Measurements from ENCODE around the gene SRPX.

SRPX gene

GRCh38 chrX:38220415-38221390 lies at the start of gene SRPX:
Gene SRPX, minus strand, starts transcription at chrX:38220871. Its CDS starts 79 bp downstream, at chrX:38220792.
- CTCF ChIA-PET, result no interaction called here
- TF ChIP-seq L3MBTL2 (conservative IDR thresholded peaks at IDR 0.05), result peak; percentile 65
- no peak for TF ChIP-seq LEF1 (IDR thresholded peaks at IDR 0.05; ENCODE audit: borderline replicate concordance)
- DNase-seq (ENCODE audit: extremely low spot score), result peak; percentile 25
- POLR2A ChIA-PET, result no interaction called here

- ChIA-PET POLR2A (no interaction called here), CTCF (no interaction called here)
- no peak for TF ChIP-seq PKNOX1 (IDR thresholded peaks at IDR 0.05)
- no peak for TF ChIP-seq ZNF384 (IDR thresholded peaks at IDR 0.05)
- TF ChIP-seq CTBP1 (IDR thresholded peaks at IDR 0.05; ENCODE audit: borderline replicate concordance), result no peak
- no peak for TF ChIP-seq SP1 (IDR thresholded peaks at IDR 0.05)
- no peak for TF ChIP-seq LEF1 (IDR thresholded peaks at IDR 0.05; ENCODE audit: borderline replicate concordance)
- TF ChIP-seq TARDBP (IDR thresholded peaks at IDR 0.05), result no peak
- no peak for TF ChIP-seq FOXK2 (IDR thresholded peaks at IDR 0.05)
- no peak for TF ChIP-seq ARNT (IDR thresholded peaks at IDR 0.05)
- no peak for TF ChIP-seq BHLHE40 (IDR thresholded peaks at IDR 0.05; ENCODE audit: borderline replicate concordance)
- TF ChIP-seq SUZ12 (IDR thresholded peaks at IDR 0.05), result no peak
- no peak for TF ChIP-seq ELF4 (IDR thresholded peaks at IDR 0.05)
- no peak for TF ChIP-seq FOXM1 (IDR thresholded peaks at IDR 0.05; ENCODE audit: borderline replicate concordance)
- TF ChIP-seq FOXA1 (IDR thresholded peaks at IDR 0.05), result no peak
- no peak for TF ChIP-seq HDGF (IDR thresholded peaks at IDR 0.05; ENCODE audit: borderline replicate concordance)
- TF ChIP-seq NFRKB (IDR thresholded peaks at IDR 0.05), result no peak
- TF ChIP-seq L3MBTL2 (conservative IDR thresholded peaks at IDR 0.05), result no peak
- DNase-seq (ENCODE audit: extremely low spot score), result no peak
These were observed 47.3 kb upstream of the SRPX start for GRCh38 chrX:38268011-38268410.

- ChIA-PET POLR2A (no interaction called here), CTCF (interaction anchor here (1.2 to 2.7 kb wide), 2 partner anchors 11 to 19 kb away, joined by 3 to 9 read pairs; no protein-coding TSS in a partner anchor)
- no peak for TF ChIP-seq ZNF384 (IDR thresholded peaks at IDR 0.05)
- no peak for DNase-seq (ENCODE audit: extremely low spot score)
These were observed 42.3 kb upstream of the SRPX start for GRCh38 chrX:38262715-38263620.

GRCh38 chrX:38260231-38260630 lies 39.6 kb upstream of the SRPX start:
- peak; percentile 68 for DNase-seq (ENCODE audit: extremely low spot score)
- ChIA-PET POLR2A (no interaction called here), CTCF (interaction anchor here (0.7 to 1.1 kb wide), 4 partner anchors 11 to 68 kb away, joined by 3 read pairs; partner anchors contain the start of gene RPGR)
- TF ChIP-seq NFRKB (IDR thresholded peaks at IDR 0.05) (no peak), TARDBP (IDR thresholded peaks at IDR 0.05) (no peak), LEF1 (IDR thresholded peaks at IDR 0.05; ENCODE audit: borderline replicate concordance) (no peak), ARNT (IDR thresholded peaks at IDR 0.05) (0 out of 2 replicates have a peak, but pooled peaks have one; percentile 7)

- TF ChIP-seq ARNT (IDR thresholded peaks at IDR 0.05) (no peak), L3MBTL2 (conservative IDR thresholded peaks at IDR 0.05) (no peak)
- no peak for DNase-seq (ENCODE audit: extremely low spot score)
- ChIA-PET POLR2A (no interaction called here), CTCF (no interaction called here)
These were observed 35.3 kb upstream of the SRPX start for GRCh38 chrX:38256019-38256418.

- TF ChIP-seq BHLHE40 (IDR thresholded peaks at IDR 0.05; ENCODE audit: borderline replicate concordance) (no peak), NFRKB (IDR thresholded peaks at IDR 0.05) (no peak)
- ChIA-PET CTCF (interaction anchor here (1.1 to 1.2 kb wide), 3 partner anchors 10 to 75 kb away, joined by 3 to 5 read pairs (median 3); no protein-coding TSS in a partner anchor), POLR2A (no interaction called here)
- DNase-seq (ENCODE audit: extremely low spot score), result no peak
These were observed 29.3 kb upstream of the SRPX start for GRCh38 chrX:38249965-38250364.

- TF ChIP-seq NFRKB (IDR thresholded peaks at IDR 0.05), result no peak
- no peak for TF ChIP-seq ARNT (IDR thresholded peaks at IDR 0.05)
- no peak for TF ChIP-seq HDGF (IDR thresholded peaks at IDR 0.05; ENCODE audit: borderline replicate concordance)
- no peak for TF ChIP-seq BHLHE40 (IDR thresholded peaks at IDR 0.05; ENCODE audit: borderline replicate concordance)
- TF ChIP-seq SUZ12 (IDR thresholded peaks at IDR 0.05), result no peak
- TF ChIP-seq TARDBP (IDR thresholded peaks at IDR 0.05), result no peak
- no peak for TF ChIP-seq SP1 (IDR thresholded peaks at IDR 0.05)
- no peak for DNase-seq (ENCODE audit: extremely low spot score)
- POLR2A ChIA-PET, result no interaction called here
- CTCF ChIA-PET, result no interaction called here
These were observed 26.4 kb upstream of the SRPX start for GRCh38 chrX:38247051-38247450.

- TF ChIP-seq TARDBP (IDR thresholded peaks at IDR 0.05) (no peak), SUZ12 (IDR thresholded peaks at IDR 0.05) (no peak), HDGF (IDR thresholded peaks at IDR 0.05; ENCODE audit: borderline replicate concordance) (no peak), CTBP1 (IDR thresholded peaks at IDR 0.05; ENCODE audit: borderline replicate concordance) (no peak), PKNOX1 (IDR thresholded peaks at IDR 0.05) (no peak)
- POLR2A ChIA-PET, result no interaction called here
- CTCF ChIA-PET, result no interaction called here
- no peak for DNase-seq (ENCODE audit: extremely low spot score)
These were observed 19.9 kb upstream of the SRPX start for GRCh38 chrX:38240541-38240940.

Measured in HEK293T (cell line).